Left ventricle myocardium inferior (tissue), 1 donor: ENCODE results near the gene JAM3. TPM values are rescaled to one million over a fixed set of nuclear protein-coding genes. Genes with fewer than 3 reads are reported as not detected.

ENCODE experiments used
- DNase-seq: peaks from one replicate; pipeline ENCODE4 v3.0.0-alpha.2; 2020
- H3K27ac ChIP-seq: fragments of 200-600 bp; replicated peaks from 2 replicates; pipeline ENCODE4 v1.8.0; 2021
- H3K27me3 ChIP-seq: fragments of 200-600 bp; 2 replicates; pipeline ENCODE4 v1.8.0; 2021; ENCODE audit warnings: low read depth
- H3K36me3 ChIP-seq: fragments of 200-600 bp; 2 replicates; pipeline ENCODE4 v1.8.0; 2021
- H3K4me1 ChIP-seq: fragments of 200-600 bp; 2 replicates; pipeline ENCODE4 v1.8.0; 2021
- H3K4me3 ChIP-seq: fragments of 200-600 bp; 2 replicates; pipeline ENCODE4 v1.8.0; 2021; ENCODE audit warnings: mild to moderate bottlenecking, moderate library complexity
- H3K9me3 ChIP-seq: fragments of 200-600 bp; replicated peaks from 2 replicates; pipeline ENCODE4 v1.8.0; 2021
- CTCF ChIP-seq: fragments of 200-600 bp; IDR thresholded peaks from 2 replicates; pipeline ENCODE4 v1.8.0; 2021; ENCODE audit warnings: antibody characterized with exemption, mild to moderate bottlenecking, borderline replicate concordance
- intact Hi-C: fragments of 100-400 bp; cut with micrococcal nuclease; formaldehyde crosslinking; loops from one replicate; pipeline ENCODE4 v1.11.0; 2022
- total RNA-seq: library from RNA; stranded (reverse); fragmentation: NEBNext Ultra II Directional; extraction: Animal tissue kit (Norgen Biotek cat#: 25700); gene quantifications from one replicate; pipeline ENCODE4 v1.2.1, GENCODE V29; 2021
- donor health status: DM: no; HTN: yes; CAD: no; lungs with severe emphysema.

Gene JAM3
- total RNA-seq, 1 donor from 2014 or later, result 36.2 TPM

- TF ChIP-seq CTCF, result no peak
- no peak for DNase-seq
- H3K27ac ChIP-seq, result no peak overlapping the region
- no peak overlapping the region for H3K4me3 ChIP-seq
- H3K27me3 ChIP-seq, result no peaks in the 10 kb centered on the region
- H3K4me1 ChIP-seq, result no peaks in the 10 kb centered on the region
- intact Hi-C loops, result no loop called here
- H3K36me3 ChIP-seq, result peaks cover 70% of the 10 kb centered on the region
- H3K9me3 ChIP-seq, result no peaks in the 10 kb centered on the region
Observed at GRCh38 chr11:134158023-134158422, 89.2 kb downstream of the JAM3 start.

GRCh38 chr11:134159652-134160051 lies 90.8 kb downstream of the JAM3 start:
- peaks cover 66% of the 10 kb centered on the region for H3K36me3 ChIP-seq
- intact Hi-C loops, result no loop called here
- no peak overlapping the region for H3K27ac ChIP-seq

GRCh38 chr11:134164490-134165370 lies 95.9 kb downstream of the JAM3 start:
- no peak for DNase-seq
- H3K9me3 ChIP-seq, result no peaks in the 10 kb centered on the region
- H3K4me3 ChIP-seq, result no peak overlapping the region
- no peak for TF ChIP-seq CTCF
- no peaks in the 10 kb centered on the region for H3K27me3 ChIP-seq
- H3K36me3 ChIP-seq, result peaks cover 58% of the 10 kb centered on the region
- no peaks in the 10 kb centered on the region for H3K4me1 ChIP-seq
- H3K27ac ChIP-seq, result no peak overlapping the region
- intact Hi-C loops, result no loop called here

More at GRCh38 chr11:134159652-134160051, 90.8 kb downstream of the JAM3 start:
- DNase-seq, result no peak
- Histone ChIP-seq H3K9me3 (no peaks in the 10 kb centered on the region), H3K4me3 (no peak overlapping the region), H3K4me1 (no peaks in the 10 kb centered on the region), H3K27me3 (no peaks in the 10 kb centered on the region)
- TF ChIP-seq CTCF, result no peak

GRCh38 chr11:134170177-134170918 lies 101.5 kb downstream of the JAM3 start:
- Histone ChIP-seq H3K4me1 (no peaks in the 10 kb centered on the region), H3K27ac (no peak overlapping the region), H3K4me3 (no peak overlapping the region), H3K36me3 (peaks cover 65% of the 10 kb centered on the region), H3K27me3 (no peaks in the 10 kb centered on the region), H3K9me3 (no peaks in the 10 kb centered on the region)
- no peak for DNase-seq
- intact Hi-C loops, result no loop called here
- no peak for TF ChIP-seq CTCF

GRCh38 chr11:134170919-134171281 lies 102.0 kb downstream of the JAM3 start:
- no peak for TF ChIP-seq CTCF
- Histone ChIP-seq H3K27me3 (no peaks in the 10 kb centered on the region), H3K9me3 (no peaks in the 10 kb centered on the region), H3K36me3 (peaks cover 67% of the 10 kb centered on the region), H3K4me1 (no peaks in the 10 kb centered on the region), H3K27ac (no peak overlapping the region), H3K4me3 (no peak overlapping the region)
- intact Hi-C loops, result no loop called here
- no peak for DNase-seq
